Measurements from ENCODE around the gene TNPO3.
"Not testable (repeated sequence)": the region's sequence is repeated elsewhere in the genome, so short reads cannot be mapped to it uniquely, and the experiment has no call there.

The TNPO3 gene

DNA sequence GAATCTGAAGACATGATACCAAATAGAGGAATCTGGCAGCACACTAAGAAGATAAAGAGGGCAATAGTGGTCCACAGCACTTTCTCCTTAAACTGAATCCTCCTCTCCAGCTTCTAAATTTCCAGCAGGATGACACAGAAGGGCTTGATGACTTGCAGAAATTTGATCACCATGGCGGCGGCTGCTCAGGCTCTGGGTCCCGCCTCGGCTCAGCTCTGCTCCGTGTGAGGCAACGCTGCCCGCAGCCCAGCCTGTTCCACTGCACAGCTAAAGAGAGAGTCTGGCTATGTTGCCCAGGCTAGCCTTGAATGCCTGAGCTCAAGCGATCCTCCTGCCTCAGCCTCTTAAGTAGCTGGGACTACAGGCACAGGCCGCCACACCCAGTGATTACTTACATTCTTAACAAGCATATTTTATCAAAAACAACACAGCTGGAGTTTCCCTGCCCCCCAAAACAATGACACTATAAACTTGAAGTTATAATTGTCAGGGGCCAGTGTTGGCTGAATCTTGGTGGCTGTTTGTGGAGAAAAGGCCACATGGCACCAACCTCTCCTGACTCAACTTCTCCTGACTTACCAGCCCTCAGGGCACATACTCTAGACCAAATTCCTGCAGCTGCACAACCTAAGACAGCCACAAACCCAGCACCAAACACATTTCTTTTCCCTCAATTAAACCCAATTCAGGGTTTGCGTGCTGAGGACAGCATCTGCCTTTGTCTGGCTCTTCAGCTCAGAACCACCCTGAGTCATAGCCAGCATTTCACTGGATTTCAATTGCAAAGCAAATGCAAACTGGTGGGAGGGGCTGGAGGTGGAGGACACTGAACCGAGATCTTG, 11.6 kb upstream of the TNPO3 start:
- Mint-ChIP-seq H3K9me3 (no peaks in the 10 kb centered on the region), H3K4me3 (no peak overlapping the region), H3K4me1 (no peaks in the 10 kb centered on the region), H3K36me3 (ENCODE audit: insufficient read depth) (no peaks in the 10 kb centered on the region), H3K27me3 (peaks cover 19% of the 10 kb centered on the region), H3K27ac (ENCODE audit: low read depth) (no peak overlapping the region)
- ATAC-seq (replicated peaks; ENCODE audit: extremely low read depth, poor library complexity, severe bottlenecking) (no peak), DNase-seq (ENCODE audit: low spot score in 2 of 2) (no peak)

DNA sequence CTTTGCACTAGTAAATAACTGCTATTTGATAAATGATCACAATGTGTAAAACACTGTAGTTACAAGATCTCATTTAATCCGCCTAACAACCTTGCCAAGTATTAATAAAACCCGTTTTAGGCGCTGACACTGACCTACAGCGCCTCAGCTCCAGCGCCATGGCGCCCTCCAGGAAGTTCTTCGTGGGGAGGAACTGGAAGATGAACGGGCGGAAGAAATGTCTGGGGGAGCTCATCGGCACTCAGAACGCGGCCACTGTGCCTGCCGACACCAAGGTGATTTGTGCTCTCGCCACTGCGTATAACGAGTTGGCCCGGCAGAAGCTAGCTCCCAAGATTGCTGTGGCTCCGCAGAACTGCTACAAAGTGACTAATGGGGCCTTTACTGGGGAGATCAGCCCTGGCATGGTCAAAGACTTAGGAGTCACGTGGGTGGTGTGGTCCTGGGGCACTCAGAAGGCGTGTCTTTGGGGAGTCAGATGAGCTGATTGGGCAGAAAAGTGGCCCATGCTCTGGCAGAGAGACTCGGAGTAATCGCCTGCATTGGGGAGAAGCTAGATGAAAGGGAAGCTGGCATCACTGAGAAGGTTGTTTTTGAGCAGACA, 1.1 kb upstream of the TNPO3 start:
- H3K36me3 Mint-ChIP-seq (ENCODE audit: insufficient read depth) = peaks cover 11% of the 10 kb centered on the region
- peak overlapping the region; percentile 96 for H3K27ac Mint-ChIP-seq (ENCODE audit: low read depth)
- peak overlapping the region; percentile 94 for H3K4me3 Mint-ChIP-seq
- DNase-seq (ENCODE audit: low spot score in 2 of 2) (no peak), ATAC-seq (replicated peaks; ENCODE audit: extremely low read depth, poor library complexity, severe bottlenecking) (no peak)
- H3K9me3 Mint-ChIP-seq = no peaks in the 10 kb centered on the region
- no peaks in the 10 kb centered on the region for H3K27me3 Mint-ChIP-seq
- H3K4me1 Mint-ChIP-seq = peaks cover 26% of the 10 kb centered on the region

GRCh38 chr7:129055294-129055816, 444 bp upstream of the TNPO3 start:
- no peaks in the 10 kb centered on the region for H3K27me3 Mint-ChIP-seq
- H3K4me1 Mint-ChIP-seq = peaks cover 32% of the 10 kb centered on the region
- peak; percentile 6 for ATAC-seq (replicated peaks; ENCODE audit: extremely low read depth, poor library complexity, severe bottlenecking)
- peak overlapping the region; percentile 96 for H3K27ac Mint-ChIP-seq (ENCODE audit: low read depth)
- H3K4me3 Mint-ChIP-seq = peak overlapping the region; percentile 94
- H3K9me3 Mint-ChIP-seq = no peaks in the 10 kb centered on the region
- DNase-seq (ENCODE audit: low spot score in 2 of 2) = no peak
- H3K36me3 Mint-ChIP-seq (ENCODE audit: insufficient read depth) = peaks cover 14% of the 10 kb centered on the region

DNA sequence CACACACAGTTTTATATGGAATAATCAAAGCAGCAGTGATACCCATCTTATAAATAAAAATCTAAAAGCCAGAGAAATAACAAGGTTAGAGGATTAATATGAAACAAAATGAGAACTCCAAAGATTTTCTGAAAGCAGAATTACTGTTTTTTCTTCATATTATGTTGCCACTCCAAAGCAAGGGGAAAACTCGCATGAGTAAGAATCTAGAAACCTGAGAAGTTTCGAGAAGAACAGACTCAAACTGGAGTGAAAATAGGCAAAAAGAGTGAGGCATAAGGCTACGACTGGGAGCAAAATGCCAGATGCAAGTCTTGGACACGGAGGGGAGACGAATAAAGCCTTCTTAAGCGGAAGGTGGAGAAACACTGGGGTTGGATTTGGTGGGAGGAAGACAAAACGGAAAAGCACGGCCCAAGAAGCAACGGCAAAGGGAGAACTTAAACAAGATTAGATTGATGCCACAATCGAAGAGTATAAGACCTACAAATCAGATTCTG, 923 bp downstream of the TNPO3 start:
- Mint-ChIP-seq H3K27ac (ENCODE audit: low read depth) (peak overlapping the region; percentile 96), H3K9me3 (no peaks in the 10 kb centered on the region), H3K36me3 (ENCODE audit: insufficient read depth) (peaks cover 21% of the 10 kb centered on the region), H3K27me3 (no peaks in the 10 kb centered on the region), H3K4me3 (peak overlapping the region; percentile 94), H3K4me1 (peaks cover 41% of the 10 kb centered on the region)
- DNase-seq (ENCODE audit: low spot score in 2 of 2) = no peak
- ATAC-seq (replicated peaks; ENCODE audit: extremely low read depth, poor library complexity, severe bottlenecking) = no peak

- peaks cover 57% of the 10 kb centered on the region for H3K4me1 Mint-ChIP-seq
- no peak for DNase-seq (ENCODE audit: low spot score in 2 of 2)
- ATAC-seq (replicated peaks; ENCODE audit: extremely low read depth, poor library complexity, severe bottlenecking) = no peak
- H3K36me3 Mint-ChIP-seq (ENCODE audit: insufficient read depth) = peaks cover 25% of the 10 kb centered on the region
- no peak overlapping the region for H3K27ac Mint-ChIP-seq (ENCODE audit: low read depth)
- no peaks in the 10 kb centered on the region for H3K9me3 Mint-ChIP-seq
- no peak overlapping the region for H3K4me3 Mint-ChIP-seq
- no peaks in the 10 kb centered on the region for H3K27me3 Mint-ChIP-seq
These were observed 2.5 kb downstream of the TNPO3 start for GRCh38 chr7:129052441-129052840.

GRCh38 chr7:129051459-129051858, 3.5 kb downstream of the TNPO3 start:
- not testable (repeated sequence) for DNase-seq (ENCODE audit: low spot score in 2 of 2); H3K4me3 Mint-ChIP-seq; H3K9me3 Mint-ChIP-seq; H3K27me3 Mint-ChIP-seq; H3K27ac Mint-ChIP-seq (ENCODE audit: low read depth); ATAC-seq (replicated peaks; ENCODE audit: extremely low read depth, poor library complexity, severe bottlenecking)
- H3K36me3 Mint-ChIP-seq (ENCODE audit: insufficient read depth) = peaks cover 26% of the 10 kb centered on the region
- H3K4me1 Mint-ChIP-seq = peaks cover 67% of the 10 kb centered on the region

DNA sequence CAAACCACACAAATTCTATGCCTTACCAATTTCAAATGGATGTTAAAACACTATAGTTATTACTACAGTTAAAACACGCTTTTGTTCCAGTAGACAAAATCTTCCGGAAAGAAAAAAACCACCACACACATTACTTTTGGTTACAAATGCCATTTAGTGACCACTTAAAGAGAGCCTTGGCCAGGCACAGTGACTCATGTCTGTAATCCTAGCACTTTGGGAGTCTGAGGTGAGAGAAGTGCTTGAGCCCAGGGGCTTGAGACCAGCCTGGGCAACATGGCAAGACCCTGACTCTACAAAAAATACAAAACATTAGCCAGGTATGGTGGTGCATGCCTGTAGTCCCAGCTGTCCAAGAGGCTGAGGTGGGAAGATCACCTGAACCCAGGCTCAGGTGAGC, 7.2 kb downstream of the TNPO3 start:
- peaks cover 17% of the 10 kb centered on the region for H3K36me3 Mint-ChIP-seq (ENCODE audit: insufficient read depth)
- no peaks in the 10 kb centered on the region for H3K27me3 Mint-ChIP-seq

GRCh38 chr7:129045682-129046081, 9.2 kb downstream of the TNPO3 start:
- no peaks in the 10 kb centered on the region for H3K9me3 Mint-ChIP-seq
- H3K4me1 Mint-ChIP-seq = peaks cover 81% of the 10 kb centered on the region
- peak overlapping the region; percentile 36 for H3K4me3 Mint-ChIP-seq
- H3K27me3 Mint-ChIP-seq = no peaks in the 10 kb centered on the region
- H3K27ac Mint-ChIP-seq (ENCODE audit: low read depth) = no peak overlapping the region
- DNase-seq (ENCODE audit: low spot score in 2 of 2) = no peak
- peaks cover 13% of the 10 kb centered on the region for H3K36me3 Mint-ChIP-seq (ENCODE audit: insufficient read depth)
- ATAC-seq (replicated peaks; ENCODE audit: extremely low read depth, poor library complexity, severe bottlenecking) = no peak

More for the DNA sequence above, 7.2 kb downstream of the TNPO3 start:
- DNase-seq (ENCODE audit: low spot score in 2 of 2) (no peak), ATAC-seq (replicated peaks; ENCODE audit: extremely low read depth, poor library complexity, severe bottlenecking) (no peak)
- H3K4me1 Mint-ChIP-seq = peaks cover 64% of the 10 kb centered on the region
- H3K9me3 Mint-ChIP-seq = no peaks in the 10 kb centered on the region
- H3K4me3 Mint-ChIP-seq = no peak overlapping the region
- H3K27ac Mint-ChIP-seq (ENCODE audit: low read depth) = no peak overlapping the region

- Mint-ChIP-seq H3K27me3 (no peaks in the 10 kb centered on the region), H3K9me3 (no peaks in the 10 kb centered on the region), H3K4me3 (no peak overlapping the region), H3K4me1 (peaks cover 70% of the 10 kb centered on the region), H3K36me3 (ENCODE audit: insufficient read depth) (peaks cover 17% of the 10 kb centered on the region), H3K27ac (ENCODE audit: low read depth) (peak overlapping the region; percentile 25)
- DNase-seq (ENCODE audit: low spot score in 2 of 2) (no peak), ATAC-seq (replicated peaks; ENCODE audit: extremely low read depth, poor library complexity, severe bottlenecking) (no peak)
These were observed 11.9 kb downstream of the TNPO3 start for GRCh38 chr7:129043012-129043411.

GRCh38 chr7:129041142-129042085, 13.5 kb downstream of the TNPO3 start:
- Mint-ChIP-seq H3K36me3 (ENCODE audit: insufficient read depth) (peaks cover 20% of the 10 kb centered on the region), H3K4me3 (no peak overlapping the region), H3K4me1 (peaks cover 70% of the 10 kb centered on the region), H3K27me3 (no peaks in the 10 kb centered on the region), H3K27ac (ENCODE audit: low read depth) (peak overlapping the region; percentile 49), H3K9me3 (no peaks in the 10 kb centered on the region)
- ATAC-seq (replicated peaks; ENCODE audit: extremely low read depth, poor library complexity, severe bottlenecking) (no peak), DNase-seq (ENCODE audit: low spot score in 2 of 2) (no peak)

DNA sequence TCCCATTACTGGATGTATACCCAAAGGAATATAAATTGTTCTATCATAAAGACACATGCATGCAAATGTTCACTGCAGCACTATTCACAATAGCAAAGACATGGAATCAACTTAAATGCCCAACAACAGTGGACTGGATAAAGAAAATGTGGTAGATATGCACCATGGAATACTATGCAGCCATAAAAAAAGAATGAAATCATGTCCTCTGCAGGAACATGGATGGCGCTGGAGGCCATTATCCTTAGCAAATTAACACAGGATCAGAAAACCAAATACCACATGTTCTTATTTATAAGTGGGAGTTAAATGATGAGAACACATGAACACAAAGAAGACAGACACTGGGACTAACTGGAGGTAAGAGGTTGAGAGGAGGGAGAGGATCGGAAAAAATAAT, 16.4 kb downstream of the TNPO3 start:
- peaks cover 58% of the 10 kb centered on the region for H3K4me1 Mint-ChIP-seq
- not testable (repeated sequence) for H3K27ac Mint-ChIP-seq (ENCODE audit: low read depth); H3K4me3 Mint-ChIP-seq; H3K9me3 Mint-ChIP-seq; DNase-seq (ENCODE audit: low spot score in 2 of 2); H3K27me3 Mint-ChIP-seq; ATAC-seq (replicated peaks; ENCODE audit: extremely low read depth, poor library complexity, severe bottlenecking)
- H3K36me3 Mint-ChIP-seq (ENCODE audit: insufficient read depth) = peaks cover 30% of the 10 kb centered on the region

DNA sequence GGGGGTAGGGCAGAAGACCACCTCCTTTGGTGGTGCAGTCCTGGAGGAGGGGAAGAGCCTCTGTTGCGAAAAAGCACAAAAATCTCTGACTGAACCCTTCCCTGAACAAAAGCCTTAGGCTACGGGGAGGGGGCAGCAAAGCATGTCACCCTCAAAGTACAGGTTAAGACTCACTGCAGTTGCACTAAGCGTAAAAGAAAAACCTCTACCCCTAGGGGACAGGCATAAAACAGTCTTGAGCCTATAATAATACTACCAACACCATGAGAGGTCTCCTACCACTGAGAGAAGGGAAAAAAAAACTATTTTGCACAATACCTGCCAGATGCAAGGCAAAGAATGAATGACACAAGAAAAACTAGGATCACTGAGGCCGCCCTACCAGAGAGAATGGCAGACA, 17.3 kb downstream of the TNPO3 start:
- Mint-ChIP-seq H3K27ac (ENCODE audit: low read depth) (no peak overlapping the region), H3K27me3 (no peaks in the 10 kb centered on the region), H3K4me3 (no peak overlapping the region), H3K36me3 (ENCODE audit: insufficient read depth) (peaks cover 32% of the 10 kb centered on the region), H3K4me1 (peaks cover 58% of the 10 kb centered on the region), H3K9me3 (no peaks in the 10 kb centered on the region)
- DNase-seq (ENCODE audit: low spot score in 2 of 2) (no peak), ATAC-seq (replicated peaks; ENCODE audit: extremely low read depth, poor library complexity, severe bottlenecking) (no peak)

All from central memory CD8-positive, alpha-beta T cell (primary cell).